ENCODE measurements around the gene HCN3. TPM values are rescaled to one million over a fixed set of nuclear protein-coding genes. Genes with fewer than 3 reads are reported as not detected.

Gene HCN3
- total RNA-seq, 1 experiment from 2014 or later: 7.3 TPM

DNA sequence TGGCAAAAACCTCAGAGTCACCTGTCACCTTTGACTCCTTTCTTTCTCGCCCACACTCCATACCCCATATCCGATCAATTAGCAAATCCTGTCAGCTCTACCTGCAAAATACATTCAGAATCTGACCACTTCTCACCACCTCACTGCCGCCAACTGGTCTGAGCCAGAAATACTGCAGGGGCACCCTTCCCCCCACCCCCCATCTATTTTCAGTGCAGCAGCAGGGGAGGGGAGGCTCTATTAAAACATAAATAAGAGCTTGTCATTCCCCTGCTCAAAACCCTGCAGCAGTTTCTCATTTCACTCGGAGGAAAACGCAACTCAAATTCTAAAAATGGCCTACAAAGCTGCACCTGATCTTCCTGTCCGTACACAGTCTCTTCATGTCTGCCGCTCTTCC lies 20.1 kb downstream of the HCN3 start:
- ATAC-seq: no peak
- CTCF ChIA-PET: interaction anchor here (0.6 to 1.4 kb wide), 3 partner anchors 20 to 296 kb away, joined by 3 to 10 read pairs (median 6); partner anchors contain the start of gene HCN3
- DNase-seq (ENCODE audit: low spot score): no peak
- Mint-ChIP-seq H3K36me3 (no peaks in the 10 kb centered on the region), H3K4me3 (peak overlapping the region; percentile 78; the same call in 1 of the 2 replicates), H3K9me3 (no peaks in the 10 kb centered on the region), H3K27me3 (ENCODE audit: low read depth) (peaks cover 47% of the 10 kb centered on the region), H3K27ac (peak overlapping the region; percentile 38), H3K4me1 (peaks cover 35% of the 10 kb centered on the region)
- TF ChIP-seq SMAD4 (CRISPR knock-in tag; IDR thresholded peaks at IDR 0.05) (no peak), ETV6 (CRISPR knock-in tag; IDR thresholded peaks at IDR 0.05) (no peak)
- POLR2A ChIA-PET: no interaction called here

DNA sequence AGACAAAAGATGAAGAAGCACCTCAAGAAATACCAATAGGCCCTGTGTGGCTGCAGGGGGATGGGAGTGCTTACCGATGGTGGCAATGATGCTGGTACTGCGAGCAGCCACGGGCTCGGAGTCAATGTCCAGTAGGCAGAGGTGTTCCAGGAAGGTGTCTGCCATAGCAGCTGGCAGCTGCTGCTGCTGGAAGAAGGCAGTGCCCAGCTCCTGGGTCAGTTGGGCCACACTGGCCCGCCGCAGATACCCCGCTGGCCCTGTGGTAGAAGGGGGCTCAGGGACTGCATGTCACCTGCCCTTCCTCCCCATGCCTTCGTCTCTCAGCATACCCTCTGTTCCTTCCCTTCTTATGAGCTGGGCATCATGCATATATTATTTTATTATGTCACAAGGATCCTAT lies 22.8 kb downstream of the HCN3 start:
- Mint-ChIP-seq H3K27ac (no peak overlapping the region), H3K9me3 (no peaks in the 10 kb centered on the region), H3K4me1 (peaks cover 27% of the 10 kb centered on the region), H3K4me3 (no peak overlapping the region), H3K36me3 (no peaks in the 10 kb centered on the region), H3K27me3 (ENCODE audit: low read depth) (peaks cover 24% of the 10 kb centered on the region)
- POLR2A ChIA-PET: no interaction called here
- DNase-seq (ENCODE audit: low spot score) (no peak), ATAC-seq (no peak)
- CTCF ChIA-PET: interaction anchor here (1.2 to 1.4 kb wide), 2 partner anchors 22 to 50 kb away, joined by 5 to 8 read pairs; no protein-coding TSS in a partner anchor
- TF ChIP-seq IRF2 (CRISPR knock-in tag; IDR thresholded peaks at IDR 0.05; ENCODE audit: borderline replicate concordance, low read depth) (no peak), GTF2I (CRISPR knock-in tag; conservative IDR thresholded peaks at IDR 0.05) (no peak), ELF4 (CRISPR knock-in tag; IDR thresholded peaks at IDR 0.05; ENCODE audit: low read depth) (no peak), ZNF416 (CRISPR knock-in tag; IDR thresholded peaks at IDR 0.05) (no peak)
- TF ChIP-seq, protein P1, sequence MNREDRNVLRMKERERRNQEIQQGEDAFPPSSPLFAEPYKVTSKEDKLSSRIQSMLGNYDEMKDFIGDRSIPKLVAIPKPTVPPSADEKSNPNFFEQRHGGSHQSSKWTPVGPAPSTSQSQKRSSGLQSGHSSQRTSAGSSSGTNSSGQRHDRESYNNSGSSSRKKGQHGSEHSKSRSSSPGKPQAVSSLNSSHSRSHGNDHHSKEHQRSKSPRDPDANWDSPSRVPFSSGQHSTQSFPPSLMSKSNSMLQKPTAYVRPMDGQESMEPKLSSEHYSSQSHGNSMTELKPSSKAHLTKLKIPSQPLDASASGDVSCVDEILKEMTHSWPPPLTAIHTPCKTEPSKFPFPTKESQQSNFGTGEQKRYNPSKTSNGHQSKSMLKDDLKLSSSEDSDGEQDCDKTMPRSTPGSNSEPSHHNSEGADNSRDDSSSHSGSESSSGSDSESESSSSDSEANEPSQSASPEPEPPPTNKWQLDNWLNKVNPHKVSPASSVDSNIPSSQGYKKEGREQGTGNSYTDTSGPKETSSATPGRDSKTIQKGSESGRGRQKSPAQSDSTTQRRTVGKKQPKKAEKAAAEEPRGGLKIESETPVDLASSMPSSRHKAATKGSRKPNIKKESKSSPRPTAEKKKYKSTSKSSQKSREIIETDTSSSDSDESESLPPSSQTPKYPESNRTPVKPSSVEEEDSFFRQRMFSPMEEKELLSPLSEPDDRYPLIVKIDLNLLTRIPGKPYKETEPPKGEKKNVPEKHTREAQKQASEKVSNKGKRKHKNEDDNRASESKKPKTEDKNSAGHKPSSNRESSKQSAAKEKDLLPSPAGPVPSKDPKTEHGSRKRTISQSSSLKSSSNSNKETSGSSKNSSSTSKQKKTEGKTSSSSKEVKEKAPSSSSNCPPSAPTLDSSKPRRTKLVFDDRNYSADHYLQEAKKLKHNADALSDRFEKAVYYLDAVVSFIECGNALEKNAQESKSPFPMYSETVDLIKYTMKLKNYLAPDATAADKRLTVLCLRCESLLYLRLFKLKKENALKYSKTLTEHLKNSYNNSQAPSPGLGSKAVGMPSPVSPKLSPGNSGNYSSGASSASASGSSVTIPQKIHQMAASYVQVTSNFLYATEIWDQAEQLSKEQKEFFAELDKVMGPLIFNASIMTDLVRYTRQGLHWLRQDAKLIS (CRISPR knock-in tag; IDR thresholded peaks at IDR 0.05; ENCODE audit: borderline replicate concordance): no peak
- TF ChIP-seq, protein P2, sequence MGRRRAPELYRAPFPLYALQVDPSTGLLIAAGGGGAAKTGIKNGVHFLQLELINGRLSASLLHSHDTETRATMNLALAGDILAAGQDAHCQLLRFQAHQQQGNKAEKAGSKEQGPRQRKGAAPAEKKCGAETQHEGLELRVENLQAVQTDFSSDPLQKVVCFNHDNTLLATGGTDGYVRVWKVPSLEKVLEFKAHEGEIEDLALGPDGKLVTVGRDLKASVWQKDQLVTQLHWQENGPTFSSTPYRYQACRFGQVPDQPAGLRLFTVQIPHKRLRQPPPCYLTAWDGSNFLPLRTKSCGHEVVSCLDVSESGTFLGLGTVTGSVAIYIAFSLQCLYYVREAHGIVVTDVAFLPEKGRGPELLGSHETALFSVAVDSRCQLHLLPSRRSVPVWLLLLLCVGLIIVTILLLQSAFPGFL (CRISPR knock-in tag; IDR thresholded peaks at IDR 0.05; ENCODE audit: borderline replicate concordance): no peak
- TF ChIP-seq, protein P3, sequence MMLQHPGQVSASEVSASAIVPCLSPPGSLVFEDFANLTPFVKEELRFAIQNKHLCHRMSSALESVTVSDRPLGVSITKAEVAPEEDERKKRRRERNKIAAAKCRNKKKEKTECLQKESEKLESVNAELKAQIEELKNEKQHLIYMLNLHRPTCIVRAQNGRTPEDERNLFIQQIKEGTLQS (CRISPR knock-in tag; conservative IDR thresholded peaks at IDR 0.05): no peak
- TF ChIP-seq, protein P4, sequence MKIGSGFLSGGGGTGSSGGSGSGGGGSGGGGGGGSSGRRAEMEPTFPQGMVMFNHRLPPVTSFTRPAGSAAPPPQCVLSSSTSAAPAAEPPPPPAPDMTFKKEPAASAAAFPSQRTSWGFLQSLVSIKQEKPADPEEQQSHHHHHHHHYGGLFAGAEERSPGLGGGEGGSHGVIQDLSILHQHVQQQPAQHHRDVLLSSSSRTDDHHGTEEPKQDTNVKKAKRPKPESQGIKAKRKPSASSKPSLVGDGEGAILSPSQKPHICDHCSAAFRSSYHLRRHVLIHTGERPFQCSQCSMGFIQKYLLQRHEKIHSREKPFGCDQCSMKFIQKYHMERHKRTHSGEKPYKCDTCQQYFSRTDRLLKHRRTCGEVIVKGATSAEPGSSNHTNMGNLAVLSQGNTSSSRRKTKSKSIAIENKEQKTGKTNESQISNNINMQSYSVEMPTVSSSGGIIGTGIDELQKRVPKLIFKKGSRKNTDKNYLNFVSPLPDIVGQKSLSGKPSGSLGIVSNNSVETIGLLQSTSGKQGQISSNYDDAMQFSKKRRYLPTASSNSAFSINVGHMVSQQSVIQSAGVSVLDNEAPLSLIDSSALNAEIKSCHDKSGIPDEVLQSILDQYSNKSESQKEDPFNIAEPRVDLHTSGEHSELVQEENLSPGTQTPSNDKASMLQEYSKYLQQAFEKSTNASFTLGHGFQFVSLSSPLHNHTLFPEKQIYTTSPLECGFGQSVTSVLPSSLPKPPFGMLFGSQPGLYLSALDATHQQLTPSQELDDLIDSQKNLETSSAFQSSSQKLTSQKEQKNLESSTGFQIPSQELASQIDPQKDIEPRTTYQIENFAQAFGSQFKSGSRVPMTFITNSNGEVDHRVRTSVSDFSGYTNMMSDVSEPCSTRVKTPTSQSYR (CRISPR knock-in tag; IDR thresholded peaks at IDR 0.05): no peak
- TF ChIP-seq, protein P5, sequence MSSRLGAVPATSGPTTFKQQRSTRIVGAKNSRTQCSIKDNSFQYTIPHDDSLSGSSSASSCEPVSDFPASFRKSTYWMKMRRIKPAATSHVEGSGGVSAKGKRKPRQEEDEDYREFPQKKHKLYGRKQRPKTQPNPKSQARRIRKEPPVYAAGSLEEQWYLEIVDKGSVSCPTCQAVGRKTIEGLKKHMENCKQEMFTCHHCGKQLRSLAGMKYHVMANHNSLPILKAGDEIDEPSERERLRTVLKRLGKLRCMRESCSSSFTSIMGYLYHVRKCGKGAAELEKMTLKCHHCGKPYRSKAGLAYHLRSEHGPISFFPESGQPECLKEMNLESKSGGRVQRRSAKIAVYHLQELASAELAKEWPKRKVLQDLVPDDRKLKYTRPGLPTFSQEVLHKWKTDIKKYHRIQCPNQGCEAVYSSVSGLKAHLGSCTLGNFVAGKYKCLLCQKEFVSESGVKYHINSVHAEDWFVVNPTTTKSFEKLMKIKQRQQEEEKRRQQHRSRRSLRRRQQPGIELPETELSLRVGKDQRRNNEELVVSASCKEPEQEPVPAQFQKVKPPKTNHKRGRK (CRISPR knock-in tag; IDR thresholded peaks at IDR 0.05; ENCODE audit: borderline replicate concordance): no peak
